Mucosa of rectum (tissue), 2 donors: ENCODE data around the gene HTT-AS.
"Not testable (repeated sequence)": the region's sequence is repeated elsewhere in the genome, so short reads cannot be mapped to it uniquely, and the experiment has no call there.

Experiments used
- H3K27ac ChIP-seq, 2 donors: one replicate each; pipeline ENCODE4 v1.7.0; 2013; ENCODE audit warnings: inconsistent platforms in 2 of 2, low read depth in 2 of 2, low read length in 2 of 2
- H3K27me3 ChIP-seq, 2 donors: one replicate each; pipeline ENCODE4 v1.7.0; 2013; ENCODE audit warnings: low read length in 2 of 2; ENCODE audit not compliant: control insufficient read depth in 2 of 2, insufficient read depth in 2 of 2
- H3K36me3 ChIP-seq, 2 donors: one replicate each; pipeline ENCODE4 v1.7.0; 2013; ENCODE audit warnings: low read length in 2 of 2; ENCODE audit not compliant: control insufficient read depth in 2 of 2, insufficient read depth in 2 of 2
- H3K4me1 ChIP-seq, 2 donors: one replicate each; pipeline ENCODE4 v1.7.0; 2013; ENCODE audit warnings: low read length in 2 of 2, mild to moderate bottlenecking in 1 of 2; ENCODE audit not compliant: control insufficient read depth in 2 of 2, insufficient read depth in 2 of 2
- H3K4me3 ChIP-seq, 2 donors: one replicate each; pipeline ENCODE4 v1.7.0; 2013; ENCODE audit warnings: low read length in 2 of 2
- H3K9ac ChIP-seq, 2 donors: one replicate each; pipeline ENCODE4 v1.7.0; 2013; ENCODE audit warnings: low read length in 2 of 2, low read depth in 1 of 2, mild to moderate bottlenecking in 1 of 2
- H3K9me3 ChIP-seq, 2 donors: one replicate each; pipeline ENCODE4 v1.7.0; 2013; ENCODE audit warnings: low read length in 2 of 2; ENCODE audit not compliant: control insufficient read depth in 2 of 2
- donor health status: healthy.
- donor health status: Normal muscosa, but diverticular disease.

The HTT-AS gene

GRCh38 chr4:3112609-3113469, 38.5 kb upstream of the HTT-AS start:
- Histone ChIP-seq H3K9ac (no peak overlapping the region), H3K36me3 (peaks cover 50 to 66% of the 10 kb centered on the region in 2 donors), H3K27ac (peak overlapping the region in 1 of 2 donors; percentile 2), H3K27me3 (no peaks in the 10 kb centered on the region), H3K4me1 (no peaks in the 10 kb centered on the region), H3K9me3 (no peaks in the 10 kb centered on the region), H3K4me3 (no peak overlapping the region)

- no peaks in the 10 kb centered on the region for H3K9me3 ChIP-seq
- H3K27me3 ChIP-seq: no peaks in the 10 kb centered on the region
- H3K9ac ChIP-seq: no peak overlapping the region
- peak overlapping the region in 1 of 2 donors; percentile 21 for H3K27ac ChIP-seq
- H3K36me3 ChIP-seq: peaks cover 53 to 68% of the 10 kb centered on the region in 2 donors
- H3K4me3 ChIP-seq: no peak overlapping the region
- no peaks in the 10 kb centered on the region for H3K4me1 ChIP-seq
These were observed 37.9 kb upstream of the HTT-AS start for GRCh38 chr4:3112201-3112600.

- Histone ChIP-seq H3K27me3 (no peaks in the 10 kb centered on the region), H3K9me3 (no peaks in the 10 kb centered on the region), H3K36me3 (peaks cover 47 to 64% of the 10 kb centered on the region in 2 donors), H3K9ac (no peak overlapping the region), H3K4me1 (no peaks in the 10 kb centered on the region), H3K4me3 (no peak overlapping the region), H3K27ac (peak overlapping the region in 1 of 2 donors; percentile 21)
These were observed 37.1 kb upstream of the HTT-AS start for GRCh38 chr4:3111461-3111860.

DNA sequence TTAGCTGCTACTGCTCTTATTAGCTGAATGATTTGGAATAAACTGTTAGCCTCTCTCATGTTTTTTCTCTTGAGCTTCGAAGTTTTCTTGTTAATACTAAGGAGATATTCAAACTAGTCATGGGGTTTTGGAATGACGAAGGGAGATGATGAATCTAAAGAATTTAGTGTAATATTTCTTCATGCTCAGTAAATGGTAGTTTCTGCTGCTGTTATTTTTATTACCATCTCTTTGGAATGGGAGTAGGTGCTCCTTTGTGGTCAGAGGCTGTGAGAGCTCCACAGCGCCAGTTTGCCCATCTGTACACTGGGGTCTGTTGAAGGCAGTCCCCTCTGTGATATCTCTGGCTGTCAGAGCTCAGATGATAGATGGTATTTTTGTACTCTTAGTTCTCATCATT, 33.9 kb upstream of the HTT-AS start:
- Histone ChIP-seq H3K4me1 (no peaks in the 10 kb centered on the region), H3K4me3 (no peak overlapping the region), H3K27ac (peak overlapping the region in 1 of 2 donors; percentile 10), H3K9ac (no peak overlapping the region), H3K9me3 (no peaks in the 10 kb centered on the region), H3K27me3 (no peaks in the 10 kb centered on the region), H3K36me3 (peaks cover 32 to 45% of the 10 kb centered on the region in 2 donors)

- H3K36me3 ChIP-seq: peaks cover 30 to 41% of the 10 kb centered on the region in 2 donors
- H3K27ac ChIP-seq: peak overlapping the region in 1 of 2 donors; percentile 10
- no peak overlapping the region for H3K9ac ChIP-seq
These were observed 33.4 kb upstream of the HTT-AS start for GRCh38 chr4:3107691-3108121.

DNA sequence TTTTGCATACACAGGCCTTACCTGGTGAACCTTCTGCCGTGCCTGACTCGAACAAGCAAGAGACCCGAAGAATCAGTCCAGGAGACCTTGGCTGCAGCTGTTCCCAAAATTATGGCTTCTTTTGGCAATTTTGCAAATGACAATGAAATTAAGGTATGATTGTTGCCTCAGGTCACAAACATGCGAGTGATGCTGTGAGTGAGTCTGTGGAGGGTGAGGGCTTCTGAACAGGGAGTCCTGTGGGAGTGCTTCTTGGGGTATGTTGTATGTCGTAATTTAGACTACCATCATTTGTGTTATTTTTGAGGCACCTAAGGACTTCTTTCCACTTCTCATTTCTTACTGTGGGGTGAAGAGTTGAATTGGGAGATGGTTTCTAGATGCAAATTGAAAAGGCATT, 32.9 kb upstream of the HTT-AS start:
- Histone ChIP-seq H3K27me3 (no peaks in the 10 kb centered on the region), H3K4me1 (no peaks in the 10 kb centered on the region), H3K4me3 (no peak overlapping the region), H3K9ac (no peak overlapping the region), H3K36me3 (peaks cover 29 to 40% of the 10 kb centered on the region in 2 donors), H3K27ac (peak overlapping the region in 1 of 2 donors; percentile 10), H3K9me3 (no peaks in the 10 kb centered on the region)

More at GRCh38 chr4:3107691-3108121, 33.4 kb upstream of the HTT-AS start:
- no peaks in the 10 kb centered on the region for H3K9me3 ChIP-seq
- H3K4me3 ChIP-seq: no peak overlapping the region
- no peaks in the 10 kb centered on the region for H3K27me3 ChIP-seq
- H3K4me1 ChIP-seq: no peaks in the 10 kb centered on the region

DNA sequence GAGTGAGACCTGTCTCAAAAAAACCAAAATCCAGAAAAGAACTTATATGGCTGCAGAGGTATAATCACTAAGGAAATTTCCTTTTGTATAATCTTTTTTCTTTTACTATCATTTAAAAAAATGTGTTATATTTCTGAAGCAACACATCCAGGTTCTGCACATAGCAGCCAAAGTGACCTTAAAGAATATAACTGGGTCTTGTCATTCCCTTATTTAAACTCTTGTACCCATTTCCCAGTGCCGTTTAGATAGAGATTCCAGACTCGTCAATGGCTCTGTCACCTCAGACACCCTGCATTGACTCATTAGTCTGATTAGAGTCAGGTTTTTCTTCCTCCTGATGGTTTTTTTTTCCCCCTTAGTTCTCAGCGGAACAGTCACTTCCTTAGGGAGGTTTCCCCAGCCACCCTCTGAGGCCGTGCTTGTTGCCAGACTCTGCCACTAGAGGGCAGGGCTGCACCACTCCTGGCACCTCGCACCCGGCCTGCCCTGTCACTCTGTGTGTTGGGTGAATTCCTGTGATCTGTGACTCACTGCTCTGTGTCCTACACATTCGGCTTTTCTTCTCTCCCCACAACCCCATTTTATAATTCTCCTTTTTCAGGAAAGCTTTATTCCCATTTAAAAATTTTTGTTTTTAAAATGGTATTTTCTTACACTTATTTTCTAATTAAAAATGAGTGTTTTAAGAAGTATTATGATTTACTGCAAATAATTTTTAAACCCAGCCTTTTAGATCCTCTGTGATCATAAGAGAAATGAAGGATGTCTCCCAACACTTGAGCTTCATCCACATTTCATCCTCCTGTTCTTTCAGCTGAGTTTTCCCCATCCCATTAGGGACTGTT, 32.2 kb upstream of the HTT-AS start:
- H3K27me3 ChIP-seq: no peaks in the 10 kb centered on the region
- no peaks in the 10 kb centered on the region for H3K9me3 ChIP-seq
- no peaks in the 10 kb centered on the region for H3K4me1 ChIP-seq
- no peak overlapping the region for H3K4me3 ChIP-seq
- H3K9ac ChIP-seq: no peak overlapping the region
- peaks cover 30 to 33% of the 10 kb centered on the region in 2 donors for H3K36me3 ChIP-seq
- H3K27ac ChIP-seq: no peak overlapping the region

- Histone ChIP-seq H3K9me3 (no peaks in the 10 kb centered on the region), H3K27ac (no peak overlapping the region), H3K9ac (no peak overlapping the region), H3K4me1 (no peaks in the 10 kb centered on the region), H3K27me3 (no peaks in the 10 kb centered on the region), H3K4me3 (no peak overlapping the region), H3K36me3 (peaks cover 24 to 25% of the 10 kb centered on the region in 2 donors)
These were observed 24.0 kb upstream of the HTT-AS start for GRCh38 chr4:3098346-3098745.

- Histone ChIP-seq H3K4me1 (no peaks in the 10 kb centered on the region), H3K36me3 (peaks cover 22 to 24% of the 10 kb centered on the region in 2 donors), H3K27ac (no peak overlapping the region), H3K9ac (no peak overlapping the region), H3K9me3 (no peaks in the 10 kb centered on the region), H3K27me3 (no peaks in the 10 kb centered on the region), H3K4me3 (no peak overlapping the region)
These were observed 21.9 kb upstream of the HTT-AS start for GRCh38 chr4:3096202-3096601.

DNA sequence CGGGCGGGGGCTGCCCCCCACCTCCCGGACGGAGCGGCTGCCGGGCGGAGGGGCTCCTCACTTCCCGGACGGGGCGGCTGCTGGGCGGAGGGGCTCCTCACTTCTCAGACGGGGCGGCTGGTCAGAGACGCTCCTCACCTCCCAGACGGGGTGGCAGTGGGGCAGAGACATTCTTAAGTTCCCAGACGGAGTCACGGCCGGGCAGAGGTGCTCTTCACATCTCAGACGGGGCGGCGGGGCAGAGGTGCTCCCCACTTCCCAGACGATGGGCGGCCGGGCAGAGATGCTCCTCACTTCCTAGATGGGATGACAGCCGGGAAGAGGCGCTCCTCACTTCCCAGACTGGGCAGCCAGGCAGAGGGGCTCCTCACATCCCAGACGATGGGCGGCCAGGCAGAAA, 20.4 kb upstream of the HTT-AS start:
- not testable (repeated sequence) for H3K4me3 ChIP-seq, H3K4me1 ChIP-seq, H3K9ac ChIP-seq, H3K27ac ChIP-seq, H3K27me3 ChIP-seq, H3K9me3 ChIP-seq
- peaks cover 14 to 16% of the 10 kb centered on the region in 2 donors for H3K36me3 ChIP-seq
